ENCODE measurements around the gene BCL11B. TPM values are rescaled to one million over a fixed set of nuclear protein-coding genes. Genes with fewer than 3 reads are reported as not detected.

BCL11B gene
- total RNA-seq, 6 donors from 2014 or later = 1.1 to 4.5 (median 2.2) TPM

GRCh38 chr14:99141236-99141635 is 130.8 kb downstream of the BCL11B start:
- 90 to 91% methylated on average over 7 of the region's 7 CpGs for WGBS, 2 donors

GRCh38 chr14:99138999-99139865 is 132.8 kb downstream of the BCL11B start:
- no peak for ATAC-seq (ENCODE audit: low FRiP score in 2 of 2)
- TF ChIP-seq, protein P1, sequence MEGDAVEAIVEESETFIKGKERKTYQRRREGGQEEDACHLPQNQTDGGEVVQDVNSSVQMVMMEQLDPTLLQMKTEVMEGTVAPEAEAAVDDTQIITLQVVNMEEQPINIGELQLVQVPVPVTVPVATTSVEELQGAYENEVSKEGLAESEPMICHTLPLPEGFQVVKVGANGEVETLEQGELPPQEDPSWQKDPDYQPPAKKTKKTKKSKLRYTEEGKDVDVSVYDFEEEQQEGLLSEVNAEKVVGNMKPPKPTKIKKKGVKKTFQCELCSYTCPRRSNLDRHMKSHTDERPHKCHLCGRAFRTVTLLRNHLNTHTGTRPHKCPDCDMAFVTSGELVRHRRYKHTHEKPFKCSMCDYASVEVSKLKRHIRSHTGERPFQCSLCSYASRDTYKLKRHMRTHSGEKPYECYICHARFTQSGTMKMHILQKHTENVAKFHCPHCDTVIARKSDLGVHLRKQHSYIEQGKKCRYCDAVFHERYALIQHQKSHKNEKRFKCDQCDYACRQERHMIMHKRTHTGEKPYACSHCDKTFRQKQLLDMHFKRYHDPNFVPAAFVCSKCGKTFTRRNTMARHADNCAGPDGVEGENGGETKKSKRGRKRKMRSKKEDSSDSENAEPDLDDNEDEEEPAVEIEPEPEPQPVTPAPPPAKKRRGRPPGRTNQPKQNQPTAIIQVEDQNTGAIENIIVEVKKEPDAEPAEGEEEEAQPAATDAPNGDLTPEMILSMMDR (IDR thresholded peaks at IDR 0.05) = no peak
- Histone ChIP-seq H3K36me3 (no peaks in the 10 kb centered on the region), H3K9me3 (no peaks in the 10 kb centered on the region), H3K4me1 (no peaks in the 10 kb centered on the region), H3K27ac (no peak overlapping the region), H3K4me3 (no peak overlapping the region), H3K27me3 (no peaks in the 10 kb centered on the region)
- DNase-seq = no peak
- 91 to 95% methylated on average over 11 to 15 of the region's 16 CpGs for WGBS, 2 donors

More at GRCh38 chr14:99141236-99141635, 130.8 kb downstream of the BCL11B start:
- ATAC-seq (ENCODE audit: low FRiP score in 2 of 2) (no peak), DNase-seq (no peak)
- Histone ChIP-seq H3K27me3 (no peaks in the 10 kb centered on the region), H3K9me3 (no peaks in the 10 kb centered on the region), H3K4me1 (no peaks in the 10 kb centered on the region), H3K27ac (no peak overlapping the region), H3K36me3 (no peaks in the 10 kb centered on the region), H3K4me3 (no peak overlapping the region)
- TF ChIP-seq, protein P1 (IDR thresholded peaks at IDR 0.05) = no peak
- TF ChIP-seq EP300 (IDR thresholded peaks at IDR 0.05) (no peak), POLR2AphosphoS5 (IDR thresholded peaks at IDR 0.05) (no peak), POLR2A (IDR thresholded peaks at IDR 0.05) (no peak)

DNA sequence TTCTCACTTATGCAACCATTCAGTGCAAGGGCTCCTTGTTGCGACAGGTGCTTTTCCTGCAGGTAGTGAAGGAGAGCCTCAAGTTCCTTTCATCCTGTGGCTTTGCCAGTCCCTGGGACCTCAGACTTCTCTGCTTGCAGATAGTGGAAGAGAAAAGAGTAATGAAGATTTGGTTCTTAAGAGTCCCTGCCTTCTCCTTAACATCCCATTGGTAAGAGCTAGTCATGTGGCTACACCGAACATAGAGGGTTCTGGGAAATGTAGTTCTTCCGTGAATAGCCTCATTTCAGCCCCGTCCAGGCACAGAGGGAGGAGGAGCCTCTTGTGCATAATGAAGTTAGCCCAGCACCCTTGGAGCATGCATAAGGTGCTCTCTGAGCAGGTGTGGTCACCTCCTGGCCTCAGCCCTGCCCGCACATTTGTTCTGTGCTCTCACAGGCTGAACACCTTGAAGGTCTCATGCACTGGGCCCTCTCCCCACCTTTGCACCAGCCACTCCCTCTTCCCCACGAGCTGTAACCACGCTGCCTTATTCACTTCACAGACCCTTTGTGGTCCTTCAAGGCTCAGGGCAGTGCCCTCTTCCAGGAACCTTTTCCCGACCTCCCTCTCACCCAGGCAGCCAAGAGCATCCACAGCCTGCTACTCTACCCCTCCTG is 134.0 kb downstream of the BCL11B start:
- ATAC-seq (ENCODE audit: low FRiP score in 2 of 2) (no peak), DNase-seq (peak in 1 of 2 donors; percentile 2)
- no peaks in the 10 kb centered on the region for H3K36me3 ChIP-seq
- no peaks in the 10 kb centered on the region for H3K4me1 ChIP-seq
- 60 to 70% methylated on average over 7 to 8 of the region's 8 CpGs for WGBS, 2 donors
- no peak overlapping the region for H3K27ac ChIP-seq
- H3K4me3 ChIP-seq = no peak overlapping the region
- no peaks in the 10 kb centered on the region for H3K9me3 ChIP-seq
- H3K27me3 ChIP-seq = no peaks in the 10 kb centered on the region
- no peak for TF ChIP-seq EP300 (IDR thresholded peaks at IDR 0.05)
- TF ChIP-seq, protein P1 (IDR thresholded peaks at IDR 0.05) = no peak
- TF ChIP-seq POLR2AphosphoS5 (IDR thresholded peaks at IDR 0.05) = no peak
- TF ChIP-seq POLR2A (IDR thresholded peaks at IDR 0.05) = no peak

GRCh38 chr14:99137001-99137700 is 134.8 kb downstream of the BCL11B start:
- Histone ChIP-seq H3K4me3 (no peak overlapping the region), H3K36me3 (no peaks in the 10 kb centered on the region), H3K9me3 (no peaks in the 10 kb centered on the region), H3K4me1 (no peaks in the 10 kb centered on the region), H3K27ac (no peak overlapping the region), H3K27me3 (no peaks in the 10 kb centered on the region)
- no peak for DNase-seq
- TF ChIP-seq POLR2A (IDR thresholded peaks at IDR 0.05) (no peak), EP300 (IDR thresholded peaks at IDR 0.05) (no peak), POLR2AphosphoS5 (IDR thresholded peaks at IDR 0.05) (no peak)
- TF ChIP-seq, protein P1 (IDR thresholded peaks at IDR 0.05) = no peak
- no peak for ATAC-seq (ENCODE audit: low FRiP score in 2 of 2)
- 69 to 77% methylated on average over 11 of the region's 11 CpGs for WGBS, 2 donors

Measured in upper lobe of left lung (tissue), 6 donors.